Right atrium auricular region (tissue), 2 donors: ENCODE results near the gene RAI1. TPM values are rescaled to one million over a fixed set of nuclear protein-coding genes. Genes with fewer than 3 reads are reported as not detected.

Source experiments
- DNase-seq: peaks from one replicate; pipeline ENCODE4 v3.0.0-alpha.2; 2019; ENCODE audit warnings: low spot score
- H3K27ac ChIP-seq, 2 donors: fragments of 200-600 bp; sonication (generic); 1 replicate in 1 of 2; 2 replicates in 1 of 2; pipeline ENCODE4 v1.5.1; 2016 to 2019
- H3K27me3 ChIP-seq, 2 donors: fragments of 200-600 bp; sonication (generic); one replicate each; pipeline versions ENCODE4 v1.5.1 to v1.6.0; 2017 to 2019
- H3K36me3 ChIP-seq: fragments of 200-600 bp; sonication (generic); one replicate; pipeline ENCODE4 v1.5.1; 2016
- H3K4me1 ChIP-seq, 2 donors: fragments of 200-600 bp; sonication (generic); one replicate each; pipeline versions ENCODE4 v1.5.1 to v1.6.0; 2017 to 2019
- H3K4me3 ChIP-seq, 2 donors: fragments of 200-600 bp; sonication (generic); 1 replicate in 1 of 2; 2 replicates in 1 of 2; pipeline ENCODE4 v1.5.1; 2017 to 2019; ENCODE audit warnings: mild to moderate bottlenecking in 1 of 2, moderate library complexity in 1 of 2
- H3K9me3 ChIP-seq, 2 donors: fragments of 200-600 bp; sonication (generic); one replicate each; pipeline ENCODE4 v1.5.1; 2019
- total RNA-seq, 2 donors: library from RNA; depleted of rRNA; stranded (reverse); fragments of >200 nt; gene quantifications; one replicate each; pipeline ENCODE4 v1.1.0, GENCODE V29; 2016
- TF ChIP-seq, protein P1 (sequence below), 2 donors: fragments of 200-600 bp; sonication (generic); IDR thresholded peaks; one replicate each; pipeline ENCODE4 v1.5.1; 2019; ENCODE audit warnings: antibody characterized with exemption in 2 of 2

Gene RAI1
- total RNA-seq, 2 donors from 2014 or later: 23.8 to 24.9 TPM

DNA sequence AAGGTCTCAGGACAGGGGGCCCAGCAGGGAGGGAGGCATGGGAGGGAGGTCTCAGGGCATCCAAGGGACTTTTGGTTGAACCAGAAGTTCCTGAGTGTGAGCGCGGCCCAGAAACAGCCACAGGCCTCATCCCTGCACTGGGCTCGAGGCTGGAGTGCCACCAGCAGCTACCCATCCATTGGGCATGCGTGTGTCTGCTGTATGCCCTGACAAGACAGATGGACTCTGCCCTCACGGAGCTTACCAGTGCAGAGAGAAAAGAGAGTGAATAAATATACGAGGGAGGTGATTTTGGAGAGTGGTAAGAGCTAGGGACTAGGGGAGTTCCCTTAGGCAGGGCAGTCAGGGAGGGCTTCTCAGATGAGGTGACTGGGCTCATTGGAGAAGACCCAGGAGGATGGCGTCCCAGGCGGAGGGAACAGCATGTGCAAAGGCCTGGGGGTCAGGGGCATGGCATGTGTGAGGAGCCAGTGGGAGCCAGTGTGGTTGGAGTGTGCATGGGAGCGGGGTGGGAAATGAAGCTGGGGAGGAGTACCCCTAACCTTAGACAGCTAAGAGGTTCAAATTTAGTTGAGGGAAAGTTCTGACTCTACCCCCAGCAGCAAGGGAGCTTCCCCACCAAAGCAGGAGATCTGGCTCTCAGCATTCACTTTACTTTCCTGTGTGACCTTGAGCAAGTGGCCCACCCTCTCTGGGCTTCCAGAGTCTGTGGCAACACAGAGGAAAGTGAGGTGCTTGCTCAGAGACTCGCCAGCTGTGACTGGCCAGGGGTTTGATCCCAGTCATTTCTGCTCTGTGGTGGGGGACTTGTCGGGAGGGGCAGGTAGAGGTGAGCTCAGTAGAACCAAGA is 80.9 kb downstream of the RAI1 start:
- no peak overlapping the region for H3K27ac ChIP-seq
- no peaks in the 10 kb centered on the region for H3K36me3 ChIP-seq
- peaks cover 0 to 67% of the 10 kb centered on the region in 2 donors for H3K4me1 ChIP-seq

DNA sequence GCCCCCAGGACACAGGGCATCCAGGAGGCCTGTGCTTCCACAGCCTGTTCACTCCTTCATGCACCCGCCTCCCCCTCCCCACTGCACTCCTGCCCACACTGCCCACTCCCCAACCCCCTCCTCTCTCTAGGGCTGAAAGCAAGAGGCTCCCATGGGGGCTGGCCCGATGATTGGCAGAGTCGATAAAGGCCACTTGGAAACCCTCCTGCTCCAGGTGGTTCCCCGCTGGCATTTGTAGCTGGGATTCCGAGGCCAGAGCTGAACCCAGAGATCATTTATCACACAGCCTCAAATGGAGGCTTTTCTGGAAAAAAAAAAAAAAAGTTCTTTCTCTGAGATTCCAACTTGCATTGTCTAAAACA is 81.5 kb downstream of the RAI1 start:
- peaks cover 0 to 67% of the 10 kb centered on the region in 2 donors for H3K4me1 ChIP-seq
- H3K27ac ChIP-seq: no peak overlapping the region
- TF ChIP-seq, protein P1, sequence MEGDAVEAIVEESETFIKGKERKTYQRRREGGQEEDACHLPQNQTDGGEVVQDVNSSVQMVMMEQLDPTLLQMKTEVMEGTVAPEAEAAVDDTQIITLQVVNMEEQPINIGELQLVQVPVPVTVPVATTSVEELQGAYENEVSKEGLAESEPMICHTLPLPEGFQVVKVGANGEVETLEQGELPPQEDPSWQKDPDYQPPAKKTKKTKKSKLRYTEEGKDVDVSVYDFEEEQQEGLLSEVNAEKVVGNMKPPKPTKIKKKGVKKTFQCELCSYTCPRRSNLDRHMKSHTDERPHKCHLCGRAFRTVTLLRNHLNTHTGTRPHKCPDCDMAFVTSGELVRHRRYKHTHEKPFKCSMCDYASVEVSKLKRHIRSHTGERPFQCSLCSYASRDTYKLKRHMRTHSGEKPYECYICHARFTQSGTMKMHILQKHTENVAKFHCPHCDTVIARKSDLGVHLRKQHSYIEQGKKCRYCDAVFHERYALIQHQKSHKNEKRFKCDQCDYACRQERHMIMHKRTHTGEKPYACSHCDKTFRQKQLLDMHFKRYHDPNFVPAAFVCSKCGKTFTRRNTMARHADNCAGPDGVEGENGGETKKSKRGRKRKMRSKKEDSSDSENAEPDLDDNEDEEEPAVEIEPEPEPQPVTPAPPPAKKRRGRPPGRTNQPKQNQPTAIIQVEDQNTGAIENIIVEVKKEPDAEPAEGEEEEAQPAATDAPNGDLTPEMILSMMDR (IDR thresholded peaks at IDR 0.05): no peak
- H3K9me3 ChIP-seq: no peaks in the 10 kb centered on the region
- no peak overlapping the region for H3K4me3 ChIP-seq
- DNase-seq: no peak
- no peaks in the 10 kb centered on the region for H3K27me3 ChIP-seq
- H3K36me3 ChIP-seq: no peaks in the 10 kb centered on the region

More for the DNA sequence above, 80.9 kb downstream of the RAI1 start:
- DNase-seq: no peak
- no peak overlapping the region for H3K4me3 ChIP-seq
- H3K27me3 ChIP-seq: no peaks in the 10 kb centered on the region
- no peaks in the 10 kb centered on the region for H3K9me3 ChIP-seq
- TF ChIP-seq, protein P1 (IDR thresholded peaks at IDR 0.05): no peak

DNA sequence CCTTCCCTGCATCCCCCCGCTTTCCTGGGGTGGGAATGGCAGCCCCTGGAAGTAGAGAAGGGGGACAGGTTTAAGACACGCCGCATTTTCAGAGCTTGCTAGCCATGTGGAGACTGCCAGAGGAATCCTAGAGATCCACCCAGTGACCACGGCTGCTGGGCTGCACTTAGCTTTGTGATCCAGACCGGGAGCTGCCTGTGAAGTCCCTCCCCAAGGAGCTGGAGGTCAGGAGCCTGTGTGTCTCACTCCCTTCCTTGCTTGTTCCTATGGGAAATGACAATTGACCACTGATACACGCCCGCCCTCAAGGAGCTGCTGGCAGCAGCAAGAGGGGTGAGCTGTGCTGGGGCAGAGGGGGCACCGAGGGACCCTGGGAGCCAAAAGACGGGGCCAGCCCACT is 81.9 kb downstream of the RAI1 start:
- H3K9me3 ChIP-seq: no peaks in the 10 kb centered on the region
- TF ChIP-seq, protein P1 (IDR thresholded peaks at IDR 0.05): no peak
- H3K4me1 ChIP-seq: peaks cover 0 to 67% of the 10 kb centered on the region in 2 donors
- H3K4me3 ChIP-seq: no peak overlapping the region
- DNase-seq: no peak
- H3K27ac ChIP-seq: no peak overlapping the region
- H3K36me3 ChIP-seq: no peaks in the 10 kb centered on the region
- no peaks in the 10 kb centered on the region for H3K27me3 ChIP-seq

DNA sequence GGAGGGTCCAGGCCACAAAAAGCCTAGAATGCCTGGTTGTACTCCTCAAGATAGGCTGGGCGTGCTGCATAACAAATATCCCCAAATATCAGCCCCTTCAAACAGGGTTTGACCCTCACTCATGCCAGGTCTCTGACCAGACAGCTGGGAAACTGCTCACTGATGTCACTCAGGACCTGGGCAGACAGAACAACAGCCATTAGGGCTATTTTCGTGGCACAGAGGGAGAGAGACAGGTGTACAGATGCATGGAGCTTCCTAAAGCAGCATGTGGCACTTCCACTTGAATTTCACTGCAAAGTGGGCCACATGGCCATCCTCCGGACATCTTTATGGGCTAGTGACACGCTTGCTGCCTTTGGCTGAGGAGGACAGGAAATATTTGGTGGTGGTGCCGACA is 82.5 kb downstream of the RAI1 start:
- no peaks in the 10 kb centered on the region for H3K27me3 ChIP-seq
- H3K9me3 ChIP-seq: no peaks in the 10 kb centered on the region
- no peaks in the 10 kb centered on the region for H3K36me3 ChIP-seq
- H3K27ac ChIP-seq: no peak overlapping the region
- TF ChIP-seq, protein P1 (IDR thresholded peaks at IDR 0.05): no peak
- peaks cover 0 to 67% of the 10 kb centered on the region in 2 donors for H3K4me1 ChIP-seq
- DNase-seq: no peak
- H3K4me3 ChIP-seq: no peak overlapping the region

DNA sequence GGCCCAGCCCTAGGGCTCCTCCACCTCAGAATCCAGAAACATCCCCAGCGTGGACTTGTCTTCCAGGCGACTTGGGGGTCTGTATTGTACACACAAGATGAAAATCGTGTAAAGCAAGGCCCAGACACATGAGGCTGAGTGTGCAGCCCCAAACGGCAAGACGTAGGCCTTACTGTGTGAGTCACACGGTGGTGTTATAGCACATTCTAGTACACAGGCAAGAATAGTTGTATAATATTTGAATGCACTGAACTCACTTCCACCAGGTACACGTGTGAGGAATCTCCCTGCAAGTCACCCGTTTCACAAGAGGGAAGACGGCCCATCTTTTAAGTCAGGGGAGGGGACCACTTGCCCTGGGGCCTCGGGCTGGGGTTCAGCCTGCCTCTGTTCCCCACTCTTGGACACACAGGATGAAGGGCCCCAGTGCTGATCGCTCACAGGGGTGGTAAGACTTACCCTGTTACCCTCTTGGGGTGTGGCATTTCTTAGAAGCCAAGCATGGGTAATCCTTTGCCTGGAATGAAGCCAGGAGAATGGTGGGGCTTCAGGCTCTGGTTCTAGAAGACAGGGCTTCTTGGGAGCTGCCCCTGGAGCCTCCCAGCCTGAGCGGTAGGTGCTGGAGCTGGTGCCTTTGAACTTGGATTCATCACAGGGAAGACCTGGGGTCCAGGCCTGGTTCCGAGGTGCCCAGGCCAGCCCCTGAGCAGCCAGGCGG is 84.3 kb downstream of the RAI1 start:
- peak overlapping the region in 1 of 2 donors; percentile 49 for H3K27ac ChIP-seq
- H3K4me3 ChIP-seq: no peak overlapping the region
- no peaks in the 10 kb centered on the region for H3K27me3 ChIP-seq
- no peaks in the 10 kb centered on the region for H3K36me3 ChIP-seq
- H3K4me1 ChIP-seq: peaks cover 0 to 74% of the 10 kb centered on the region in 2 donors
- no peaks in the 10 kb centered on the region for H3K9me3 ChIP-seq
- TF ChIP-seq, protein P1 (IDR thresholded peaks at IDR 0.05): no peak
- DNase-seq: no peak
